Measurements from ENCODE around the gene CCNA2. TPM values are rescaled to one million over a fixed set of nuclear protein-coding genes. Genes with fewer than 3 reads are reported as not detected.

CCNA2 gene
- total RNA-seq, 1 donor from 2014 or later = 6.2 TPM

DNA sequence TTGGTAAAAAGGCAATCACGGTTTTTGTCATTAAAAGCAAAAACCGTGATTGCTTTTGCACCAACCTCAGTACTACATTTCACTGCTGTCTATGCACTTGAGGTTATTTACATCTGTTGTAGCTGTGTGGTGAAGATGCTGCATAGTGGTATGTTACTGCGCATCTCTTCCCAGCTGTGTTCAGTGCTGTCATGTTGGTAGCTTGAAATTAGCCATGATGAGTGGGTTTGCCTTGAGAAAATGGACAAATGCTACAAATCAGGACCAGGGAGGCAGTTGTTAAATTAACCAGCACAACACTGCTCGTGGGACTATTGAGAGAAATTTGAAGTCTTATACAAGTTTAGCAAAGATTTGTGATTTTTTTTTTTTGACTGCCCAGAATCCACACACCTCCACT lies 56.5 kb downstream of the CCNA2 start:
- Mint-ChIP-seq H3K36me3 (ENCODE audit: low read depth, unreplicated experiment) (no peaks in the 10 kb centered on the region), H3K4me1 (ENCODE audit: low read depth, unreplicated experiment) (no peaks in the 10 kb centered on the region), H3K4me3 (ENCODE audit: unreplicated experiment) (no peak overlapping the region), H3K27me3 (ENCODE audit: low read depth, unreplicated experiment) (peaks cover 79% of the 10 kb centered on the region), H3K9me3 (ENCODE audit: unreplicated experiment) (no peaks in the 10 kb centered on the region), H3K27ac (ENCODE audit: unreplicated experiment) (no peak overlapping the region)
- Histone ChIP-seq H3K9me3 (ENCODE audit: insufficient read depth, low read depth, low read length) (no peaks in the 10 kb centered on the region), H2AFZ (ENCODE audit: low read depth, low read length) (no peak overlapping the region), H4K20me1 (ENCODE audit: insufficient read depth, low read length) (no peaks in the 10 kb centered on the region), H3K79me2 (ENCODE audit: insufficient read depth, low read length) (no peaks in the 10 kb centered on the region), H3K36me3 (ENCODE audit: insufficient read depth, low read length) (no peaks in the 10 kb centered on the region), H3K27ac (ENCODE audit: low read depth, low read length) (no peak overlapping the region), H3K4me3 (ENCODE audit: insufficient read depth, low read depth, low read length) (no peak overlapping the region), H3K9ac (ENCODE audit: low read length) (no peak overlapping the region), H3K4me2 (ENCODE audit: low read length) (no peak overlapping the region), H3K4me1 (ENCODE audit: insufficient read depth, low read length) (no peaks in the 10 kb centered on the region), H3K27me3 (ENCODE audit: insufficient read depth, low read length) (peaks cover 24% of the 10 kb centered on the region)
- DNase-seq (ENCODE audit: low read depth) = no peak
- TF ChIP-seq, protein P1, sequence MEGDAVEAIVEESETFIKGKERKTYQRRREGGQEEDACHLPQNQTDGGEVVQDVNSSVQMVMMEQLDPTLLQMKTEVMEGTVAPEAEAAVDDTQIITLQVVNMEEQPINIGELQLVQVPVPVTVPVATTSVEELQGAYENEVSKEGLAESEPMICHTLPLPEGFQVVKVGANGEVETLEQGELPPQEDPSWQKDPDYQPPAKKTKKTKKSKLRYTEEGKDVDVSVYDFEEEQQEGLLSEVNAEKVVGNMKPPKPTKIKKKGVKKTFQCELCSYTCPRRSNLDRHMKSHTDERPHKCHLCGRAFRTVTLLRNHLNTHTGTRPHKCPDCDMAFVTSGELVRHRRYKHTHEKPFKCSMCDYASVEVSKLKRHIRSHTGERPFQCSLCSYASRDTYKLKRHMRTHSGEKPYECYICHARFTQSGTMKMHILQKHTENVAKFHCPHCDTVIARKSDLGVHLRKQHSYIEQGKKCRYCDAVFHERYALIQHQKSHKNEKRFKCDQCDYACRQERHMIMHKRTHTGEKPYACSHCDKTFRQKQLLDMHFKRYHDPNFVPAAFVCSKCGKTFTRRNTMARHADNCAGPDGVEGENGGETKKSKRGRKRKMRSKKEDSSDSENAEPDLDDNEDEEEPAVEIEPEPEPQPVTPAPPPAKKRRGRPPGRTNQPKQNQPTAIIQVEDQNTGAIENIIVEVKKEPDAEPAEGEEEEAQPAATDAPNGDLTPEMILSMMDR (IDR thresholded peaks at IDR 0.05; ENCODE audit: insufficient read depth, low read depth, low read length) = no peak
- no peak for TF ChIP-seq EZH2 (IDR thresholded peaks at IDR 0.05; ENCODE audit: insufficient read depth, low read length)
- peak; percentile 45 for FAIRE-seq

Other genes starting within 250 kb of the CCNA2 start
- 682 and 793 TPM in 2 replicates for gene ANXA5, start 126.9 kb downstream of the CCNA2 start, total RNA-seq
- not detected in 2 replicates for gene SMIM43, start 58.7 kb downstream of the CCNA2 start, total RNA-seq
- 14.4 and 18.3 TPM in 2 replicates for gene EXOSC9, start 22.6 kb downstream of the CCNA2 start, total RNA-seq
- 21.0 TPM in 2 replicates for gene BBS7, start 46.6 kb upstream of the CCNA2 start, total RNA-seq
- gene TRPC3, start 128.2 kb upstream of the CCNA2 start, total RNA-seq = 0.07 TPM in 1 of 2 replicates, not detected in the other